ENCODE data around the gene EFHB.

The EFHB gene

DNA sequence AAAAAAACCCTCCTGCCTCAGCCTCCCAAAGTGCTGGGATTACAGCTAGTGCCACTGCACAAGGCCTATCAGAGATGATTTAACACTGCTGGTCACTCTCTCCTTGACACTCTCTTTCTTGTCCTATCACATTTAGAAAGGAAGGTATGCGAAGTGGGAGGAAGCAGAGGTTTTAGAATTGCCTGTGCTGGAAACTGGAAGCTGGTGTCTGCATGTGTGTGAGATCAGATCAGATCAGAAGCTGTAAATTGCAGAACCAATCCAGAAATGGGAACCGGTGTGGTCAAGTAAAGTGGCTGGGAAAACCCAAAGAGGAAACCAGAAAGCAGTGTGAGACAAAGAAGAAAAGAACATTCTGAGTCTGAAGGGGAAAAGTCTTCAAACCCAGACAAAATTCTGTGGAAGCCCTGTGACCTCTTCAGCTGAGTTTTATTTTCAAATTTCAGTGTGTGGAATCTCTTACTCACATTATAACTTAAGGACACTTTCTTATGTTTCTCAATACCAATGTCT is 2.8 kb downstream of the EFHB start:
- no peak overlapping the region for H3K27ac ChIP-seq
- TF ChIP-seq CTCF (IDR thresholded peaks at IDR 0.05) (no peak), ZFX (IDR thresholded peaks at IDR 0.05; ENCODE audit: borderline replicate concordance) (no peak)

DNA sequence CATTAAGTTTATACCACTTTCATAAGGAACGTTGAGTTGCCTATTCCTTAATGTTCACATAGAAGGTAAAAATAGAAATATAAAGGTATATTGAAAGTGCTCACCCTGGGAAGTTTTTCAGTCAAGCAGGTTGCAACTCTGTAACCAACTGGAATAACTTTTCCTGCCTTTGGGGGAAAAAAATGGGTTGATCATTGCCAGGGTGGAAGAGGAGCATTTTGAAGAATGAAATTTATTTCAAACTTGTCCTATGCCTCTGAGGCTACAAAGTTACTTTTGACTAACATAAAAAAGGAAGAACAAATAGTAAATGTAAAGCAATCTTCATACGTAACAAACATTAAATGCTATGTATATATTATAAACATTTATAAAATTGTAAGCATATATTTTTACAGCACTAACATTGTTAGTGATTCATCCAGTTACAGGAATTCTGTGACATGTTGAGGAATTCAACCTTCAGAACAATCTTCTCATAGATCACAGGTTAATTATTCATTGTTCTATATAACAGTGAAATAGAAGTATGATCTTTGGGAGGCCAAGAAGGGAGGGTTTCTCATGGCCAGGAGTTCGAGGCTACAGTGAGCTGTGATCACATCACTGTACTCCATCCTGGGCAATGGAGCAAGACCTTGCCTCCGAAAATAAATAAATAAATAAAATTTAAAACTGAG is 13.5 kb downstream of the EFHB start:
- H3K27ac ChIP-seq: no peak overlapping the region
- TF ChIP-seq CTCF (IDR thresholded peaks at IDR 0.05): no peak

DNA sequence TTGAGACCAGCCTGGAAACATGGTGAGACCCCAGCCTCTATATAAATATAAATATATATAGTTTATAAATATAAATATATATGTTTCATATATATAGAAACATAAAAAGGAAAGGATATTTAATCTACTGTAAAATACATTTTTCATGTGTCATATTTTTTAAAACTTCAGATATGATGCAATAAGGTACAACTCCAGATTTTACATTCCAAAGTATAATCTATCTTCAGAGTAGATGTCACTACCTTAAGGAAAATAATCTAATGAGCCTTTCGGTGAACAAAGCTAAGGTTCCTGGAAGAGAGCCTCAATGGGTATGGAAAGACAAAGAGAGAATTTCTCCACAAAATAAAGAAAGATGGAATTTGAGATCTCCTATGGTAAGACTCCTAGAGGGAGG is 16.9 kb downstream of the EFHB start:
- TF ChIP-seq ZFX (IDR thresholded peaks at IDR 0.05; ENCODE audit: borderline replicate concordance) (no peak), CTCF (IDR thresholded peaks at IDR 0.05) (no peak)
- H3K27ac ChIP-seq: no peak overlapping the region

- TF ChIP-seq CTCF (IDR thresholded peaks at IDR 0.05): no peak
- no peak for TF ChIP-seq ZFX (IDR thresholded peaks at IDR 0.05; ENCODE audit: borderline replicate concordance)
- H3K27ac ChIP-seq: no peak overlapping the region
Measured at GRCh38 chr3:19911452-19911851, 22.6 kb downstream of the EFHB start.

DNA sequence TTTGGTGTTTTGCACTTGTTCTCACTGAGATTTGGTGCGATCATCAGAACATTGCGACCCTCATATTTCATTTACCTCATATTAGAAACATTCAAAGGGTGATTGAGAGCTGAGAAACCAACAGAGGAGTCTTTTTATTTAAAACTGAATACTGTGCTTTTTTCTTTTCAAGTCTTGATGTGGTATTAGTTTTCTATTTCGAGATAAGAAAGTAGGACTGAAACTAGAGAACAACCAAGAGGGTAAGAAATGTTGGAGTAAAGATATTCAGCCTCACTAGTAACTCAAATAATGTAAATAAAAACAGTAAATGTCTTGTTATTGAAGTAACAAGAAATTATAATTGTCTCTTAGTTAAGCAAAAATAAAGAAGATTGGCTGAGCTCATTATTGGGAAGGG is 26.5 kb downstream of the EFHB start:
- H3K27ac ChIP-seq: no peak overlapping the region
- TF ChIP-seq CTCF (IDR thresholded peaks at IDR 0.05) (no peak), ZFX (IDR thresholded peaks at IDR 0.05; ENCODE audit: borderline replicate concordance) (no peak)

DNA sequence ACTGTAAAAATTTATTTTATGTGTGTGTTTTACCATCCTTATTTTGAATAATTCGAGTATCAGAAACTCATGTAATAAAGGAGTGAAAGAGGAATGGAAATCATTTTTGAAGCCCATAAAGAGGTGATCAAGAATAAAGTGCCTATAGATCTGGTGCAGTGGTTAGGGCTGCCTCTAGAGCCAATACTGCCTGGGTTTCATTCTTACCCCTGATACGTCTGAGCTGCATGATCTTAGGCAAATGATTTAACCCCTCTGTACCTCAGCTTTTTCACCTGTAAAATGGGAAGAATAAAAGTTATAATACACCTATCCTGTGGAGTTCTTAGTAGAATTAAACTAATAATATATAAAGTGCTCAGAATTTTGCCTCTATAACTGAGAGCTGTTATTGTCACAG is 30.4 kb downstream of the EFHB start:
- no peak overlapping the region for H3K27ac ChIP-seq
- TF ChIP-seq CTCF (IDR thresholded peaks at IDR 0.05): no peak
- TF ChIP-seq ZFX (IDR thresholded peaks at IDR 0.05; ENCODE audit: borderline replicate concordance): no peak

DNA sequence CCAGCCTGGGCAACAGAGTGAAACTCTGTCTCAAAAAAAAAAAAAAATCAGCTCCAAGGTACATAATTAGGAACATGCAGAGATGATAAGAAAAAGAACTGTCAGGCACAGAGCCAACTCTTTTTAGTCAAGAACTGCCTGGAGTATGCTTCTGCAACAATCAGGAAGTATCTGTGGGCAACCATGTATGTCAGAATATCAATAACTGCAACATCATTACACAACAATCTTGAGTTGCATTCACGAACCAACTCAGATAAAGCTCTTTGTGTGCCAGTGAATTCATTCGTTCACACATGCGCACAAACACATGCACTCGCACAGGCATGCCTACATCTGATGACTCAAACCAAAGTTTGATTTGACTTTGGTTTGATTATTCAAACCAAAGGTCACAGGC is 32.1 kb downstream of the EFHB start:
- no peak overlapping the region for H3K27ac ChIP-seq

More for the DNA sequence above, 32.1 kb downstream of the EFHB start:
- no peak for TF ChIP-seq ZFX (IDR thresholded peaks at IDR 0.05; ENCODE audit: borderline replicate concordance)
- TF ChIP-seq CTCF (IDR thresholded peaks at IDR 0.05): no peak

Data from 22Rv1 (cell line).